ENCODE data around the gene CCL1.

Gene CCL1

GRCh38 chr17:34370376-34370996 is 7.5 kb upstream of the CCL1 start:
- Histone ChIP-seq H3K4me1 (ENCODE audit: control insufficient read depth, insufficient read depth, low read length, poor library complexity, severe bottlenecking) (no peaks in the 10 kb centered on the region), H3K4me3 (ENCODE audit: insufficient read depth, low read depth, low read length, poor library complexity, severe bottlenecking) (no peak overlapping the region)

GRCh38 chr17:34369571-34369970 is 6.5 kb upstream of the CCL1 start:
- Histone ChIP-seq H3K4me3 (ENCODE audit: insufficient read depth, low read depth, low read length, poor library complexity, severe bottlenecking) (no peak overlapping the region), H3K36me3 (ENCODE audit: control insufficient read depth, insufficient read depth, low read length) (no peaks in the 10 kb centered on the region), H3K4me1 (ENCODE audit: control insufficient read depth, insufficient read depth, low read length, poor library complexity, severe bottlenecking) (no peaks in the 10 kb centered on the region), H3K9me3 (ENCODE audit: control insufficient read depth, low read length) (no peaks in the 10 kb centered on the region), H3K27me3 (replicated peaks; ENCODE audit: control insufficient read depth, insufficient read depth, low read length, poor library complexity, severe bottlenecking) (no peaks in the 10 kb centered on the region), H3K27ac (ENCODE audit: insufficient read depth, low read length, poor library complexity, severe bottlenecking) (no peak overlapping the region)
- DNase-seq = no peak

More at GRCh38 chr17:34370376-34370996, 7.5 kb upstream of the CCL1 start:
- DNase-seq = no peak
- H3K9me3 ChIP-seq (ENCODE audit: control insufficient read depth, low read length) = no peaks in the 10 kb centered on the region
- H3K36me3 ChIP-seq (ENCODE audit: control insufficient read depth, insufficient read depth, low read length) = no peaks in the 10 kb centered on the region
- H3K27me3 ChIP-seq (replicated peaks; ENCODE audit: control insufficient read depth, insufficient read depth, low read length, poor library complexity, severe bottlenecking) = no peaks in the 10 kb centered on the region
- no peak overlapping the region for H3K27ac ChIP-seq (ENCODE audit: insufficient read depth, low read length, poor library complexity, severe bottlenecking)

- no peak overlapping the region for H3K27ac ChIP-seq (ENCODE audit: insufficient read depth, low read length, poor library complexity, severe bottlenecking)
These were observed 6.0 kb upstream of the CCL1 start for GRCh38 chr17:34368946-34369500.

GRCh38 chr17:34368196-34368945 is 5.3 kb upstream of the CCL1 start:
- H3K27me3 ChIP-seq (replicated peaks; ENCODE audit: control insufficient read depth, insufficient read depth, low read length, poor library complexity, severe bottlenecking) = no peaks in the 10 kb centered on the region
- DNase-seq = no peak

More at GRCh38 chr17:34368946-34369500, 6.0 kb upstream of the CCL1 start:
- Histone ChIP-seq H3K27me3 (replicated peaks; ENCODE audit: control insufficient read depth, insufficient read depth, low read length, poor library complexity, severe bottlenecking) (no peaks in the 10 kb centered on the region), H3K9me3 (ENCODE audit: control insufficient read depth, low read length) (no peaks in the 10 kb centered on the region), H3K36me3 (ENCODE audit: control insufficient read depth, insufficient read depth, low read length) (no peaks in the 10 kb centered on the region), H3K4me3 (ENCODE audit: insufficient read depth, low read depth, low read length, poor library complexity, severe bottlenecking) (no peak overlapping the region), H3K4me1 (ENCODE audit: control insufficient read depth, insufficient read depth, low read length, poor library complexity, severe bottlenecking) (no peaks in the 10 kb centered on the region)
- no peak for DNase-seq

GRCh38 chr17:34367486-34368195 is 4.6 kb upstream of the CCL1 start:
- H3K27me3 ChIP-seq (replicated peaks; ENCODE audit: control insufficient read depth, insufficient read depth, low read length, poor library complexity, severe bottlenecking) = no peaks in the 10 kb centered on the region
- no peak overlapping the region for H3K4me3 ChIP-seq (ENCODE audit: insufficient read depth, low read depth, low read length, poor library complexity, severe bottlenecking)
- no peaks in the 10 kb centered on the region for H3K9me3 ChIP-seq (ENCODE audit: control insufficient read depth, low read length)
- DNase-seq = no peak
- H3K27ac ChIP-seq (ENCODE audit: insufficient read depth, low read length, poor library complexity, severe bottlenecking) = no peak overlapping the region
- no peaks in the 10 kb centered on the region for H3K36me3 ChIP-seq (ENCODE audit: control insufficient read depth, insufficient read depth, low read length)
- no peaks in the 10 kb centered on the region for H3K4me1 ChIP-seq (ENCODE audit: control insufficient read depth, insufficient read depth, low read length, poor library complexity, severe bottlenecking)

More at GRCh38 chr17:34368196-34368945, 5.3 kb upstream of the CCL1 start:
- H3K27ac ChIP-seq (ENCODE audit: insufficient read depth, low read length, poor library complexity, severe bottlenecking) = no peak overlapping the region
- no peaks in the 10 kb centered on the region for H3K9me3 ChIP-seq (ENCODE audit: control insufficient read depth, low read length)
- H3K36me3 ChIP-seq (ENCODE audit: control insufficient read depth, insufficient read depth, low read length) = no peaks in the 10 kb centered on the region
- H3K4me1 ChIP-seq (ENCODE audit: control insufficient read depth, insufficient read depth, low read length, poor library complexity, severe bottlenecking) = no peaks in the 10 kb centered on the region
- no peak overlapping the region for H3K4me3 ChIP-seq (ENCODE audit: insufficient read depth, low read depth, low read length, poor library complexity, severe bottlenecking)

- no peak overlapping the region for H3K27ac ChIP-seq (ENCODE audit: insufficient read depth, low read length, poor library complexity, severe bottlenecking)
- no peaks in the 10 kb centered on the region for H3K4me1 ChIP-seq (ENCODE audit: control insufficient read depth, insufficient read depth, low read length, poor library complexity, severe bottlenecking)
These were observed 3.6 kb upstream of the CCL1 start for GRCh38 chr17:34366529-34367107.

GRCh38 chr17:34366010-34366409 is 3.0 kb upstream of the CCL1 start:
- no peaks in the 10 kb centered on the region for H3K4me1 ChIP-seq (ENCODE audit: control insufficient read depth, insufficient read depth, low read length, poor library complexity, severe bottlenecking)
- H3K36me3 ChIP-seq (ENCODE audit: control insufficient read depth, insufficient read depth, low read length) = no peaks in the 10 kb centered on the region
- no peak for DNase-seq
- no peaks in the 10 kb centered on the region for H3K27me3 ChIP-seq (replicated peaks; ENCODE audit: control insufficient read depth, insufficient read depth, low read length, poor library complexity, severe bottlenecking)
- no peaks in the 10 kb centered on the region for H3K9me3 ChIP-seq (ENCODE audit: control insufficient read depth, low read length)
- no peak overlapping the region for H3K27ac ChIP-seq (ENCODE audit: insufficient read depth, low read length, poor library complexity, severe bottlenecking)
- H3K4me3 ChIP-seq (ENCODE audit: insufficient read depth, low read depth, low read length, poor library complexity, severe bottlenecking) = no peak overlapping the region

More at GRCh38 chr17:34366529-34367107, 3.6 kb upstream of the CCL1 start:
- no peaks in the 10 kb centered on the region for H3K27me3 ChIP-seq (replicated peaks; ENCODE audit: control insufficient read depth, insufficient read depth, low read length, poor library complexity, severe bottlenecking)
- no peak overlapping the region for H3K4me3 ChIP-seq (ENCODE audit: insufficient read depth, low read depth, low read length, poor library complexity, severe bottlenecking)
- H3K9me3 ChIP-seq (ENCODE audit: control insufficient read depth, low read length) = no peaks in the 10 kb centered on the region
- no peaks in the 10 kb centered on the region for H3K36me3 ChIP-seq (ENCODE audit: control insufficient read depth, insufficient read depth, low read length)
- DNase-seq = no peak

- no peaks in the 10 kb centered on the region for H3K27me3 ChIP-seq (replicated peaks; ENCODE audit: control insufficient read depth, insufficient read depth, low read length, poor library complexity, severe bottlenecking)
- H3K27ac ChIP-seq (ENCODE audit: insufficient read depth, low read length, poor library complexity, severe bottlenecking) = no peak overlapping the region
- no peak overlapping the region for H3K4me3 ChIP-seq (ENCODE audit: insufficient read depth, low read depth, low read length, poor library complexity, severe bottlenecking)
- DNase-seq = no peak
- no peaks in the 10 kb centered on the region for H3K9me3 ChIP-seq (ENCODE audit: control insufficient read depth, low read length)
- H3K4me1 ChIP-seq (ENCODE audit: control insufficient read depth, insufficient read depth, low read length, poor library complexity, severe bottlenecking) = no peaks in the 10 kb centered on the region
- no peaks in the 10 kb centered on the region for H3K36me3 ChIP-seq (ENCODE audit: control insufficient read depth, insufficient read depth, low read length)
These were observed 2.3 kb upstream of the CCL1 start for GRCh38 chr17:34365340-34365739.

- H3K9me3 ChIP-seq (ENCODE audit: control insufficient read depth, low read length) = no peaks in the 10 kb centered on the region
- no peaks in the 10 kb centered on the region for H3K36me3 ChIP-seq (ENCODE audit: control insufficient read depth, insufficient read depth, low read length)
- no peak overlapping the region for H3K27ac ChIP-seq (ENCODE audit: insufficient read depth, low read length, poor library complexity, severe bottlenecking)
- H3K27me3 ChIP-seq (replicated peaks; ENCODE audit: control insufficient read depth, insufficient read depth, low read length, poor library complexity, severe bottlenecking) = no peaks in the 10 kb centered on the region
- no peak for DNase-seq
- H3K4me3 ChIP-seq (ENCODE audit: insufficient read depth, low read depth, low read length, poor library complexity, severe bottlenecking) = no peak overlapping the region
- H3K4me1 ChIP-seq (ENCODE audit: control insufficient read depth, insufficient read depth, low read length, poor library complexity, severe bottlenecking) = no peaks in the 10 kb centered on the region
These were observed 1.7 kb upstream of the CCL1 start for GRCh38 chr17:34364751-34365150.
